ENCODE measurements around the gene ZFR.
A peak's percentile ranks its signal among the peaks of the same experiment; 100 is the strongest.
"Not testable (repeated sequence)": the region's sequence is repeated elsewhere in the genome, so short reads cannot be mapped to it uniquely, and the experiment has no call there.

The ZFR gene

DNA sequence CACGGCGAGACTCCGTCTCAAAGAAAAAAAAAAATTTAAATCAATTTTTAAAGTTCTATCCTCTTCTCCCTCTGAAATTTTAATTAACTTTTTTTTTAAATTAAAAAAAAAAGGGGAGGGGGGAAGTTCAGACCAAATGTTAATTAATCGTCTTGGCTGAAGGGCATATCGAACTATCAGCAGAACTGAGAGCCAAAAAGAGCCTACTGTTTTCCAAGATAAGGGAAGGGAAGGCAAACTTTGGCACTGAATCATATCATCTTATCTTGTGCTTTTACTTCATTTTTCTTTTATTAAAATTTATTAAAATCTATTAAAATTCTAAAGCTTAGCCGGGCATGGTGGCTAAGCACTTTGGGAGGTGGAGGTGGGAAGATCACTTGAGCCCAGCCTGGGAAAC is 85.9 kb downstream of the ZFR start:
- no peak for DNase-seq (ENCODE audit: low spot score)

DNA sequence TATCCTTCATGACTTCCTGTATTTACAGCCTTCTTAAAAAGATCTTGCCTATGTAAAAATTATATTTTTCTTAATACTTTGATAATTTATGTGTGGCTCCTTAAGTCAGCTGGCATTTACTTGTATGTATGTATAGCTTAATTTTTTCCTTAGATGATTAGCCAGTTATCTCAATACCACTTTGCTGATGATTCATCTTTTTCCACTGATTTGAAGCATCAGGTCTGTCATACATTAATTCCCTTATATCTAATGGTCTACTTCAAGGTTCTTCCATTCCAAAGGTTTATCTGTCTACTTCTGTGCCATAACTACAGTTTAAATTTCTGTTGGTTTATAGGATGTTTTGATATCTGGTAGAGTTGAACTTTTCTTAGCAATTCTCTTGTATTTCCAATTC is 86.9 kb downstream of the ZFR start:
- DNase-seq (ENCODE audit: low spot score), result no peak

DNA sequence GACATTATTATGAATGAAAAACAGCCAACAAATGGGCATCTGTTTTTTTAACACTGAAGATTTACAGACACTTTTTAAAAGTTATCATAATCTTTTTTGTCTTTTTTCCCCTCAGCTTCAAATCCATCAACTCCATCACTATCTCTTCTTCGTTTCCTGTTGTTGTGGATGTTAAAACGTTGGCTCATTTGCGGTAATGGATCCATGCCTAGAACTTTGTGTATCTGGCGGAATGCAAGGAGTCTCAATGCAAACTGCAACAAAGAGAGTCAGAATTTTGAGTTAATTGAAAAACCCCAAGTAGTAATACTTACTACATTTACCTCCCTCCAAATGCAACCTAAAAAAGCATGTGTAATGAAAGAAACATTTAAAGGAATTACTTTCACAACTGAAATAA is 88.9 kb downstream of the ZFR start:
- DNase-seq (ENCODE audit: low spot score), result no peak

GRCh38 chr5:32353420-32353819 is 91.1 kb downstream of the ZFR start:
- DNase-seq (ENCODE audit: low spot score), result no peak

- no peak for DNase-seq (ENCODE audit: low spot score)
These were observed 91.9 kb downstream of the ZFR start for GRCh38 chr5:32352685-32353084.

- DNase-seq (ENCODE audit: low spot score), result no peak
These were observed 97.7 kb downstream of the ZFR start for GRCh38 chr5:32346869-32347268.

GRCh38 chr5:32343058-32343672 is 101.4 kb downstream of the ZFR start:
- no peak for DNase-seq (ENCODE audit: low spot score)

GRCh38 chr5:32342656-32343055 is 101.9 kb downstream of the ZFR start:
- DNase-seq (ENCODE audit: low spot score), result no peak

DNA sequence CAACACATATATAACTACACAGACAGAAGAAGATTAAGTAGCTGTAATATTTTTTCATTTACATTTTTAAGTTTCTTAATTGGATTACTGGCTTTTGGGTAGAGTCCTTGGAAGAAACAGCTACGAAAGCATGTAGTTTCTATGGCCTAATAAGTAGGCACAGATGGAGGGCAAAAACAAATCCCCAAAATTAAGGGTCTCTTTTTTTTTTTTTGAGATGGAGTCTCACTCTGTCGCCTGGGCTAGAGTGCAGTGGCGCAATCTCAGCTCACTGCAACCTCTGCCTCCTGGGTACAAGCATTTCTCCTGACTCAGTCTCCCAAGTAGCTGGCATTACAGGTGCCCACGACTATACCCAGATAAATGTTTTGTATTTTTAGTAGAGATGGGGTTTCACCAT is 104.7 kb downstream of the ZFR start:
- DNase-seq (ENCODE audit: low spot score), result no peak

DNA sequence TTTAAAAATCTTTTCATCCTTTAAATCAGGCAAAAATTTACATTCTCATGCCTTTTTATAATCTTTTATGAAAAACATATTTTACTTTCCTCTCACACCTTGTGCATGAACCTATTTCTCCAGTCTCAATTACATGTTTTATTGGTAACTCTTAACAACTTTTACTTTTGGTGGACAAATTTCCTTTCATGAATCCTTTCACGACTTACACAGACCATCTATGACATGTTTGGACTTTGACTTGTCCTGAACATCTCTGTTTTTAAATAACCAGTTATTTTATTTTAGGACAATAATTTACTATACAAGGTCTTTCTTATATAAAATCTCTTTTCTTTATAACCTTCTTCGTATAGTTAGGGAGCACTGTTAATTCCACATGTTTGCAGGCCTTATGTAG is 105.3 kb downstream of the ZFR start:
- no peak for DNase-seq (ENCODE audit: low spot score)

DNA sequence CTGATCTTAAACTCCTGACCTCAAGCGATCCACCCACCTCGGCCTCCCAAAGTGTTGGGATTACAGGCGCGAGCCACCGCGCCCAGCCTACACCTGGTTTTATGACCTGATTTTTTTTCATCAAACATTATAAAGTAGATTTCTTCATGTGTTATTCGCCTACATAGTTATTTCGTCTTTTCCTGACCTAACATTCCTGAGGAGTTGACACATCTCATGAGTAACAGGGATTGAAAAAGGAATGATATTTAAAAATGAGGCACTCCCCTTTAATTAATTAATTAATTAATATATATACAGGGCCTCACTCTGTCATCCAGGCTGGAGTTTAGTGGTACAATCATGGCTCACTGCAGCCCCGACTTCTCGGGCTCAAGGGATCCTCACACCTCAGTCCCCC is 111.6 kb downstream of the ZFR start:
- no peak for DNase-seq (ENCODE audit: low spot score)

DNA sequence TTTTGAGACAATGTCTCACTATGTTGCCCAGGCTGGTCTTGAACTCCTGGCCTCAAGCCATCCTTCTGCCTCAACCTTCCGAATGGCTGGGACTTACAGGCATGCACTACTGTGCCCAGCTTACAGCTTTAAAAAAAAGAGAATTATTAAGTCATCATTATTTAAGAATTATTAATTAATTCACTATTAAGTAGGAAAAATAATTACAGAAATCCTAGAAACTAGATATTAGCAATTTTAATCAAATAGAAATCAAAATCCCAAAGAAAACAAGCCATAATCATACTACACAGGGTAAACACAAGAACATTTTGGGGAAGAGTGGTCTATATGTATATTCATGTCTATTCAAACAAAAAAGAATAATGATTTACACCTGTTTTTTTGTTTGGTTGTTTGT is 112.2 kb downstream of the ZFR start:
- DNase-seq (ENCODE audit: low spot score), result no peak

GRCh38 chr5:32331935-32332274 is 112.6 kb downstream of the ZFR start:
- DNase-seq (ENCODE audit: low spot score), result no peak

- DNase-seq (ENCODE audit: low spot score), result no peak
These were observed 113.2 kb downstream of the ZFR start for GRCh38 chr5:32331217-32331934.

GRCh38 chr5:32330126-32330971 is 114.2 kb downstream of the ZFR start:
- no peak for DNase-seq (ENCODE audit: low spot score)

DNA sequence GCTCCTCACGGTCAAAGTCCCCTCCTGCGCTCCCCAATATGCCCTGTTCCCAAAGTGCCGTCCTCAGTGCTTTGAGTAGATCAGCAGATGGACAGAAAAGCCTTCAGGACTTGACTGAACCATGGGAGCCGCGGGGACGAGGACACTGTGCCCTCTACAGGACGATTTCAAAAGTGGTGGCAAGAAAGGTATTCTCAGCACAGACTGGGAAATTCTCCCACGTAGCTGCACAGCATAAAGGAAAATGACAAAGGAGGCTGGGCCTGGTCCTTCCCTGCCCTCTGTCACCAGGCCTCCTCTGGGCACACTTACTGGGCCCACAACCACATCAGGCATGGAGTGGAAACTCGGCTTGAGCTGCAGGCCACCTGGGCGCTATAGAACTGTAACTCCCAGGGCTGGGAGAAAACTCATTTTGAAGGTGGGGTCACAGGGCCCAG is 115.1 kb downstream of the ZFR start:
- peak; percentile 63 for DNase-seq (ENCODE audit: low spot score)

- DNase-seq (ENCODE audit: low spot score), result no peak
These were observed 118.2 kb downstream of the ZFR start for GRCh38 chr5:32326216-32326772.

GRCh38 chr5:32325616-32326015 is 118.9 kb downstream of the ZFR start:
- no peak for DNase-seq (ENCODE audit: low spot score)

DNA sequence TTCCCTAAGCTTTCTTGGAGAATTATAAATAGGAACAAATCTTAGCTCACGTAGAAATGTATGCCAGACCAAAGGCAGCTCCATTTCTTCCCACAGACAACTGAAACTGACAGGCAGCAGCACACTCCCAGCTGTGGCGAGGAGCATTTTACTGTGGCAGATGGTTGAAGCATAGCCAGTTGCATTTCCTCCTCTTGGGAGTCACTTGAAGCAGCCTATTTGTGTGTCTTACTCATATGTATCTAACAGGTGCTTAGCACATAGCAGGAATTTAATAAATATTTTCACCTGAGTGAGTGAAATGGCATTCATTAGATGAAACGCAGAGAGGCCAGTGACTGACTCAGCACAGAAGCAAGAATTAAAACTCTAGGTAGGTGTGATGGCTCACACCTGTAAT is 119.5 kb downstream of the ZFR start:
- DNase-seq (ENCODE audit: low spot score), result no peak

- no peak for DNase-seq (ENCODE audit: low spot score)
These were observed 120.8 kb downstream of the ZFR start for GRCh38 chr5:32323741-32324140.

DNA sequence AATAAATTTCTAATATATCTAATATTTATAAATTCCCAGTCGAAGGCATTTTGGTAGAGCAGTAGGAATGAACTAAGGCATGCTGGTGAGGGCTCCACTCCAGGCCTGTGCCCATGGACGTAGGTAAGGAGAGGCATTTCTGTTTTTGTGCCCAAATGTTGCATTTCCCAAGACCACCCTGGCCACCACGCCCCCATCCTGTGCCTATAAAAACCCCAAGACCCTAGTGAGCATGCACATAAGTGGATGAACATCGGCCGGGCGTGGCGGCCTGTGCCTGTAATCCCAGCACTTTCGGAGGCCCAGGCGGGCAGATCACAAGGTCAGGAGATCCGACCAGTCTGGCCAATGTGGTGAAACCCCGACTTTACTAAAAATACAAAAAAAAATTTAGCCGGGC is 121.7 kb downstream of the ZFR start:
- DNase-seq (ENCODE audit: low spot score), result no peak

DNA sequence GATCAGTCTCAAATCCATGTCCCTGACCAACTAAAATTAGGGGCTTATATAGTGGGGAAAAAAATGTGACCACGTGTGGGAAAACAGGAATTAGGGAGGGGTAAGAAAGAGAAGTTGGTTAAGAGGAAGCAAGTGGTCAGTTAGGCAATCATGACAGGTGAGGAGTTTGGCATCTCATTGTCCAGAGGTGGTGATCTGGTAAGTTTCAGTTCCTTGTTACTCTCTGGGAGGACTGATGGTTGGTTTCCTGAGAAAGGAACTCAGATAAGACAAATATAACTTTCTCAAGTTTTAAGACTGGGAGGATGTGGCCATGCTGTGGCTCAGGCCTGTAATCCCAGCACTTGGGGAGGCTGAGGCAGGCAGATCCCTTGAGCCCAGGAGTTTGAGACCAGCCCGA is 122.8 kb downstream of the ZFR start:
- not testable (repeated sequence) for DNase-seq (ENCODE audit: low spot score)

- no peak for DNase-seq (ENCODE audit: low spot score)
These were observed 124.0 kb downstream of the ZFR start for GRCh38 chr5:32320576-32320975.

All from activated CD4-positive, alpha-beta T cell treated with anti-CD3 and anti-CD28 coated beads, Interleukin-2, Interleukin-4, amounts not matched to agents 100 ng/mL and 50 ng/mL, durations not matched to agents 16 hours and 8 hours (primary cell).